CD4-positive, alpha-beta T cell (primary cell): ENCODE data around the gene MINDY1. TPM values are rescaled to one million over a fixed set of nuclear protein-coding genes. Genes with fewer than 3 reads are reported as not detected.

Experiments used
- ATAC-seq: fragments of 200-7000 bp; cut with Tn5 transposase; one replicate; pipeline ENCODE4 v1.10.0; 2022; ENCODE audit warnings: mild to moderate bottlenecking; ENCODE audit not compliant: poor library complexity
- CTCF ChIA-PET: fragments of 350-600 bp; sonication (Branson Sonifier 250); formaldehyde crosslinking; loops from one replicate; lab custom pipeline; 2021; ENCODE audit warnings: antibody characterized with exemption, inconsistent platforms; lab: Charles Lee
- POLR2A ChIA-PET: fragments of 350-600 bp; sonication (Branson Sonifier 250); formaldehyde crosslinking; loops from one replicate; lab custom pipeline; 2021; ENCODE audit warnings: antibody characterized with exemption, inconsistent platforms; lab: Charles Lee
- DNase-seq, 14 experiments: peaks; one replicate each; pipeline ENCODE4 v3.0.0-alpha.2; 2013 to 2020; ENCODE audit warnings: mixed read lengths in 2 of 14
- H3K27ac ChIP-seq, 2 donors: one replicate each; pipeline versions ENCODE4 v1.5.1 to v1.7.0; 2013; ENCODE audit warnings: low read length in 2 of 2, low read depth in 1 of 2, mild to moderate bottlenecking in 1 of 2
- H3K27me3 ChIP-seq, 2 experiments: 1 replicate in 1 of 2; 2 replicates in 1 of 2; pipeline versions ENCODE4 v1.6.1 to v1.7.0; 2013; ENCODE audit warnings: low read length in 2 of 2, control low read depth in 1 of 2, mild to moderate bottlenecking in 1 of 2, moderate library complexity in 1 of 2; ENCODE audit not compliant: insufficient read depth in 2 of 2, control insufficient read depth in 1 of 2
- H3K36me3 ChIP-seq: one replicate; pipeline ENCODE4 v1.6.1; 2013; ENCODE audit warnings: low read length, control low read depth; ENCODE audit not compliant: insufficient read depth
- H3K4me1 ChIP-seq: one replicate; pipeline ENCODE4 v1.6.1; 2013; ENCODE audit warnings: low read length, control low read depth; ENCODE audit not compliant: insufficient read depth
- H3K4me3 ChIP-seq: one replicate; pipeline ENCODE4 v1.5.1; 2013; ENCODE audit warnings: mild to moderate bottlenecking, low read length, moderate library complexity
- H3K9me3 ChIP-seq, 2 experiments: 1 replicate in 1 of 2; 2 replicates in 1 of 2; pipeline versions ENCODE4 v1.6.1 to v1.7.0; 2013; ENCODE audit warnings: low read length in 2 of 2, mild to moderate bottlenecking in 2 of 2, control low read depth in 1 of 2, moderate library complexity in 1 of 2; ENCODE audit not compliant: control insufficient read depth in 1 of 2, insufficient read depth in 1 of 2
- H3K27ac Mint-ChIP-seq: one replicate; pipeline ENCODE4 v1.8.0; 2020; ENCODE audit warnings: mixed read lengths
- H3K27me3 Mint-ChIP-seq: one replicate; pipeline ENCODE4 v1.8.0; 2021; ENCODE audit warnings: mixed read lengths
- H3K36me3 Mint-ChIP-seq: one replicate; pipeline ENCODE4 v1.8.0; 2021; ENCODE audit warnings: low read depth, mixed read lengths
- H3K4me1 Mint-ChIP-seq: one replicate; pipeline ENCODE4 v1.8.0; 2021; ENCODE audit warnings: low read depth, mixed read lengths
- H3K4me3 Mint-ChIP-seq: one replicate; pipeline ENCODE4 v1.8.0; 2020; ENCODE audit warnings: mild to moderate bottlenecking, mixed read lengths
- H3K9me3 Mint-ChIP-seq: one replicate; pipeline ENCODE4 v1.8.0; 2020; ENCODE audit warnings: mixed read lengths
- CTCF ChIP-seq: fragments of 200-600 bp; IDR thresholded peaks from one replicate; pipeline ENCODE4 v1.8.0; 2022; ENCODE audit warnings: antibody characterized with exemption, mild to moderate bottlenecking
- intact Hi-C, 2 experiments: fragments of 100-400 bp; cut with DNase I in 1 of 2; cut with micrococcal nuclease in 1 of 2; formaldehyde crosslinking; loops; one replicate each; pipeline versions ENCODE4 v1.15.1 to v1.9.0; 2023 to 2025; cut with DNase I, micrococcal nuclease
- total RNA-seq, 174 experiments: library from RNA in 2 of 174; stranded (reverse) in 2 of 174; gene quantifications; one replicate each; pipeline ENCODE4 v1.2.3 and lab custom pipeline; 2021 to 2026

MINDY1 gene
- total RNA-seq, 2 experiments from 2014 or later: 7.8 to 9.2 TPM

GRCh38 chr1:151047591-151047924 is 40.9 kb upstream of the MINDY1 start, which contains the start of gene C1orf56:
C1orf56 (plus strand) TSS chr1:151047751; CDS start chr1:151047848, 97 bp downstream.
- CTCF ChIA-PET: interaction anchor here (1.0 to 8.3 kb wide), 7 partner anchors 11 to 52 kb away, joined by 3 to 58 read pairs (median 4); partner anchors contain the start of genes CDC42SE1, GABPB2, MINDY1 and MLLT11

GRCh38 chr1:151043163-151043562 is 36.5 kb upstream of the MINDY1 start:
- CTCF ChIA-PET: interaction anchor here (0.7 to 8.3 kb wide), 5 partner anchors 15 to 57 kb away, joined by 3 to 58 read pairs (median 4); partner anchors contain the start of genes CDC42SE1, GABPB2 and MLLT11
- no peak for ATAC-seq
- H3K4me3 Mint-ChIP-seq: no peak overlapping the region
- peaks cover 4% of the 10 kb centered on the region for H3K36me3 Mint-ChIP-seq
- no peaks in the 10 kb centered on the region for H3K9me3 Mint-ChIP-seq
- no peaks in the 10 kb centered on the region for H3K27me3 Mint-ChIP-seq
- no peaks in the 10 kb centered on the region for H3K36me3 ChIP-seq
- no peak overlapping the region for H3K27ac Mint-ChIP-seq
- no peak overlapping the region for H3K27ac ChIP-seq
- H3K4me3 ChIP-seq: no peak overlapping the region
- no peaks in the 10 kb centered on the region for H3K9me3 ChIP-seq
- DNase-seq: peak in 2 of 14 experiments; percentile 37 to 40
- no peaks in the 10 kb centered on the region for H3K27me3 ChIP-seq
- peaks cover 26% of the 10 kb centered on the region for H3K4me1 ChIP-seq
- no peak for TF ChIP-seq CTCF
- intact Hi-C loops: no loop called here
- H3K4me1 Mint-ChIP-seq: peaks cover 38% of the 10 kb centered on the region
- POLR2A ChIA-PET: interaction anchor here (1.0 to 2.5 kb wide), 4 partner anchors 10 to 19 kb away, joined by 3 to 21 read pairs (median 4); partner anchors contain the start of gene CDC42SE1

More at GRCh38 chr1:151047591-151047924, 40.9 kb upstream of the MINDY1 start, which contains the start of gene C1orf56:
- peak within 1 kb of the TSS; percentile 90 for H3K27ac Mint-ChIP-seq
- no peaks in the 10 kb centered on the region for H3K27me3 Mint-ChIP-seq
- H3K27ac ChIP-seq: peak within 1 kb of the TSS; percentile 65 to 73
- peaks cover 78% of the 10 kb centered on the region for H3K4me1 Mint-ChIP-seq
- DNase-seq (peak in 12 of 14 experiments; percentile 30 to 80 (median 59)), ATAC-seq (peak; percentile 46)
- H3K4me3 Mint-ChIP-seq: peak within 1 kb of the TSS; percentile 93
- H3K36me3 ChIP-seq: peaks cover 17% of the 10 kb centered on the region
- no peak for TF ChIP-seq CTCF
- no peaks in the 10 kb centered on the region for H3K9me3 Mint-ChIP-seq
- intact Hi-C loops: no loop called here
- H3K4me1 ChIP-seq: peaks cover 54% of the 10 kb centered on the region
- H3K9me3 ChIP-seq: no peaks in the 10 kb centered on the region
- peak within 1 kb of the TSS; percentile 84 for H3K4me3 ChIP-seq
- no peaks in the 10 kb centered on the region for H3K27me3 ChIP-seq
- H3K36me3 Mint-ChIP-seq: peaks cover 40% of the 10 kb centered on the region
- POLR2A ChIA-PET: interaction anchor here (0.6 to 6.7 kb wide), 14 partner anchors 8 to 234 kb away, joined by 3 to 144 read pairs (median 6); partner anchors contain the start of genes BNIPL, CDC42SE1, GABPB2 and MINDY1

GRCh38 chr1:151039521-151039920 is 32.8 kb upstream of the MINDY1 start:
- no peak for TF ChIP-seq CTCF
- POLR2A ChIA-PET: interaction anchor here (1.6 to 3.4 kb wide), 2 partner anchors 9 to 11 kb away, joined by 7 to 13 read pairs; partner anchors contain the start of gene C1orf56

More at GRCh38 chr1:151039521-151039920, 32.8 kb upstream of the MINDY1 start:
- H3K27ac ChIP-seq: no peak overlapping the region
- no peak overlapping the region for H3K4me3 ChIP-seq
- no peak overlapping the region for H3K27ac Mint-ChIP-seq
- peaks cover 9% of the 10 kb centered on the region for H3K36me3 Mint-ChIP-seq
- intact Hi-C loops: no loop called here
- no peaks in the 10 kb centered on the region for H3K27me3 ChIP-seq
- H3K36me3 ChIP-seq: peaks cover 8% of the 10 kb centered on the region
- ATAC-seq: no peak
- CTCF ChIA-PET: interaction anchor here (0.9 to 1.0 kb wide), 2 partner anchors 15 to 20 kb away, joined by 3 read pairs; partner anchors contain the start of gene CDC42SE1
- peaks cover 22% of the 10 kb centered on the region for H3K4me1 Mint-ChIP-seq
- peaks cover 9% of the 10 kb centered on the region for H3K4me1 ChIP-seq
- H3K9me3 Mint-ChIP-seq: no peaks in the 10 kb centered on the region
- H3K9me3 ChIP-seq: no peaks in the 10 kb centered on the region
- H3K4me3 Mint-ChIP-seq: no peak overlapping the region
- DNase-seq: no peak
- H3K27me3 Mint-ChIP-seq: no peaks in the 10 kb centered on the region
